Activated CD4-positive, alpha-beta T cell treated with anti-CD3 and anti-CD28 coated beads, Interleukin-2, Interleukin-4, amounts not matched to agents 100 ng/mL and 50 ng/mL, durations not matched to agents 16 hours and 8 hours (primary cell): ENCODE results near the gene EYS.
"Not testable (repeated sequence)": the region's sequence is repeated elsewhere in the genome, so short reads cannot be mapped to it uniquely, and the experiment has no call there.

Experiments
- DNase-seq: peaks from one replicate; pipeline ENCODE4 v3.0.0-alpha.2; 2020; ENCODE audit warnings: low spot score

Gene EYS

GRCh38 chr6:64476935-64477334, 1230.1 kb downstream of the EYS start:
- no peak for DNase-seq

DNA sequence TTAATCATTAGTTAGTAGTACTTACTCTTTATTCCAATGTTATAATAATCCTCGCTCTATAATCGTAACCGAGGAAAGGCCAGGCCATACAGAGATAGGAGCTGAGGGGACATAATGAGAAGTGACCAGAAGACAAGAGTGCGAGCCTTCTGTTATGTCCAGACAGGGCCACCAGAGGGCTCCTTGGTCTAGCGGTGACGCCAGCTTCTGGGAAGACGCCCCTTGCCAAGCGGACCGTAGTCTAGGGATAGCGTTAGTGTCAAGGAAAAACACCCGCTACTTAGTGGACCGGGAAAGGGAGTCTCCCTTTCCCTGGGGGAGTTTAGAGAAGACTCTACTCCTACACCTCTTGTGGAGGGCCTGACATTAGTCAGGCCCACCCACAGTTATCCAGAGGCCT, 1237.6 kb downstream of the EYS start:
- DNase-seq, result not testable (repeated sequence)

DNA sequence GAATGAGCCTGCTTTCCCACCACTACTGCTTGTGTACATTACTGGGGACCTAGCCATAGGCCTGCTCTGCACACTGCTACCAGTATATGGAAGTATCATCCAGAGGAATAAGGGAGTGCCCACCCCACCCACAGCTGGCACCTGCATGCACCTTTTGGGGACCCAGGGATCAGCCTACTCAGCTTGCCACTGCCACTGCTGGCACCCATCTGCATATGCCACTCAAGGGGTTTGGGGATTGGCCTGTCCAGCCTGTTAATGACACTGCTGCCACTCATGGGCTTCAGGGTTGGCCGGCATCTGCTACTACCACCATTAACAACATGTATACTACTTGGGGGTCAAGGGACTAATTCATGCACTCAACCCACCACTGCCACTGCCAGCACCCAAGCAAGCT, 1239.4 kb downstream of the EYS start:
- DNase-seq, result no peak

DNA sequence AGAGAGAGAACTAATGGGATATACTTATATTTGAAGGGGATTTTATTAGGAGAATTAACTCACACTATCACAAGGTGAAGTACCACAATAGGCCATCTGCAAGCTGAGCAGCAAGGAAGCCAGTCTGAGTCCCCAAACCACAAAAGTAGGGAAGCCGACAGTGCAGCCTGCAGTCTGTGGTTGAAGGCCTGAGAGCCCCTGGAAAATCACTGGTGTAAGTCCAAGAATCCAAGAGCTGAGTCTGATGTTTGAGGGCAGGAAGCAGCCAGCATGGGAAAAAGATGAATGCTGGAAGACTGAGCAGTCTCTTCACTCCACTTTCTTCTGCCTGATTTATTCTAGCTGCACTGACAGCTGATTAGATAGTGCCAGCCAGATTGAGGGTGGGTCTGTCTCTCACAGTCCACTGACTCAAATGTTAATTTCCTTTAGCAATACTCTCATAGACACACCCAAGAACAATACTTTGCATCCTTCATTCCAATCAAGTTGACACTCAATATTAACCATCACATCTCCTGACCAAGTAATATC, 1247.5 kb downstream of the EYS start:
- no peak for DNase-seq

DNA sequence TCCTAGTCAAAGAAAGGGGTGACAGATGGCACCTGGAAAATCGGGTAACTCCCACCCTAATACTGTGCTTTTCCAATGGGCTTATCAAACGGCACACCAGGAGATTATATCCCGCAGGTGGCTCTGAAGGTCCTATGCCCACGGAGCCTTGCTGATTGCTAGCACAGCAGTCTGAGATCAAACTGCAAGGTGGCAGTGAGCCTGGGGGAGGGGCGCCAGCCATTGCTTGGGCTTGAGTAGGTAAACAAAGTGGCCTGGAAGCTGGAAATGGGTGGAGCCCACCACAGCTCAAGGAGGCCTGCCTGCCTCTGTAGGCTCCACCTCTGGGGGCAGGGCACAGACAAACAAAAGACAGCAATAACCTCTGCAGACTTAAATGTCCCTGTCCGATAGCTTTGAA, 1258.9 kb downstream of the EYS start:
- not testable (repeated sequence) for DNase-seq

DNA sequence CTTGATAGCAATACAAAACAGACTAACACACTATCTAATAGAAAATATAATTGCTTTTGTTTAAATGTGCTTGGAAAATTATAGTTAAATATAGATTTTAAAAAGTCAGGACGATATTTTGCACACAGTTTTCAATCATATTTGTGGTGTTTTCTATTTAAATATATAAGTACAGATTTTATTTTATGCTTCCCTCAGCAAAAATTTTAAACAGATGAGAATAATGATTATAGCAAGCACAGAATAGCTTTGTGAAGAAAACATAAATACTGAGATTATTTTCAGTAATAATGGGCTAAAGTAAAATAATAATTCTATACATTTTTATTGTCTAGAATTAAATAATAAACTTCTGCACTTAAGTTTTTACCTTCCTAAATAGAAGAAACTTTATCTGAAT, 1262.0 kb downstream of the EYS start:
- no peak for DNase-seq

DNA sequence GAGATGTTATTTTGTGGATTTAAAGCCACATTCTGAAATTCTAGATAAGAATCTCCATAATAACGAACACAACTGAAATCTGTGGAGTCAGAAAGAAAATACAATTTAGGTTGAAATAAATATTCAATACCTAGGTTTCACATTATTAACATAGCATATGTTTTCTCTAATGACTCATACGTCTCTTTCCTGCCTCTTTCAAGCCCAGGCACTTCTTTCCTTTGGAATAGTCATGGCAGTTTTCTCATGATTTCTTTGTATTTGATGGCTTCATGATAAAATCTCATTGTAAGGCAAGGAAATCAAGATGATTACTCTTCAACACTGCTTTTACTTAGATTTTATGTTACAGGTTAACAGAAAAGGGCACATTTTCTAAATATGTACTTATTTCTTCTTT, 1267.8 kb downstream of the EYS start:
- no peak for DNase-seq

DNA sequence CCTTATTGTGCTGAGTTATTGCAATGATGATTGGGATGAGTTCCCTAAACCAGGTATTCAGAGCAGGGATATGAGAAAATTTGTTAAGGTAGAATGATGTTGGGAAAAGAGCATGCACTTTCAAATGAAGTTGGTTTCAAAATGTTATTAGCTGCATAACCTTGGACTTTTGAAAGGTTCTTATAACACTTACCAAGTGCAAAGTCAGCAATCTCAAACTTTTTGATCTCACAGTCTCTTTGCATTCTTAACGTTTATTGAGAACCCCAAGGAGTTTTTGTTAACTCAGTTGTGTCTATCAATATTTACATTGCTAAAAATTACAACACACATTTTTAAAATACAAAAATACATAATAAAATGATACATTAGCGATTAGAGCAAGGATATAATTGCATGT, 1269.0 kb downstream of the EYS start:
- DNase-seq, result no peak

DNA sequence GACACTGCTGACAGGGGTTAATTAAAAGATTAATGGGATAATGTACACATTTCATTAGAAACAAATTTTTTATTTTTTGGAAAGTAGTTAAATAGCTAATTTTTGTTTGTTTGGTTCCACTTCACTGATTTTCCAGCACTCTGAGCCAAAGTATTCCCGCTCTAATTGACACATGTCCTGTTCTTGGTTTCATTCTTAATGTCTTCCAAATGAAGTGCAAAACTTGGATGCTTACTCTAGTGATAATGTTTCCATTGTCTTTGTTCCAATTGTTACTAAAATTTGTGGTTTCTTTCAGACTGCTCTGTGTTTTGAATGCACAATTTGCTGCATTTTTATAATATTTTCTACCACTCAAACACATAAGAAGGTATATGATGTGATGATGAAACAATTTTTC, 1277.1 kb downstream of the EYS start:
- DNase-seq, result no peak

DNA sequence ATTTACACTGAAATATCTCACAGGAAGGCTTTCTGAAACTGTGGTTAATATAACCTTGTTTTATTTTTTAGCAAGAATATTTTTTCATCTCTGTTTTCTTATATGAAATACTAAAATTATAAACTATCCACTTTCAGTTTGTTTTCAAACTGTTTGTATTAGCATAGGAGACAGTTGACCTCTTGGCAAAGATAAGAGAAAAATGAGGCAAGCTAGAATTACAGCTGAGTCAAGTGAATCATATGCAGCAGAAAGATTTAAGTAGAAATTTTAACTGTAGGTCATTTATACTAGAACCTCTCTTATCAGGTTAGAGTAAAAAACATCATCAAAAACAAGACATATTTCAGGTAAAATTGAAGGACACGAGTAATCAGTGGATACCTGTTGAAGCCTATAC, 1278.8 kb downstream of the EYS start:
- no peak for DNase-seq

DNA sequence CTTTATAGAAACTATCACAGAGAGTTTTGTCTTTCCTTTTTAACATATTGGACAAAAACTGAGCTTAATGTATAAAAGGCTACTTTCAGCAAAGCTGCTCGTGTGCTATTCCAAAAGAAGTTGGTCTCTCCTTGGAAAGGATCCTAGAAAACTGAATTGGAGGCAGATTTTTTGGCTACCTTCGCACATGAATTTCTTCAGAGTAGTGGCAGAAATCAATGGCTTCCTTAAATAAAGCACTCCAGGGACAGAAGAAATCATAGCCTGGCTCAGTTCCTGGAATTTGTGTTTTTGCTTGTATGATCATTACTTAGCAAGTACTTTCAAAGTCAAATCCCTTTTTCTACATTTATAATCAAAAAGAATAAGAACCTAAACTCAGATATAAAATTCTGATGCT, 1291.1 kb downstream of the EYS start:
- no peak for DNase-seq

- no peak for DNase-seq
These were observed 1295.8 kb downstream of the EYS start for GRCh38 chr6:64411226-64411625.

GRCh38 chr6:64409948-64410347, 1297.1 kb downstream of the EYS start:
- DNase-seq, result no peak

DNA sequence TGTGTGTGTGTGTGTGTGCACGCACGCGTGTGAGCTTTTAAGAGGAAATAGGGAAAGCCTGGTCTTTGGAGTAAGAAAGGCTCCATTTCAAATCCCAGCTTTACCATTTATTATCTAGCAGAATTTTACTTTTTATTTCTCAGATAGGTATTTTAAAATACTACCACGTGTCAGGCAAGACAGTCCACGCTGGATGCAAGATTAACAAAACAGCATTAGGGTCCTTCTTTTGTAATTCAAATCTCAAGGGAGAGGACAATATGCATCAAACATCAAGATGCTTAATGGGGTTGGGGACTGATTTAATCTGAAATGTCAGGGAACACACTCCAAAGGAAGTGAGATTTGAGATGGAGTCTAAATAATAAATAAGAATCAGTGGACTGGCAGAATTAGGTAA, 1302.6 kb downstream of the EYS start:
- no peak for DNase-seq

- no peak for DNase-seq
These were observed 1323.7 kb downstream of the EYS start for GRCh38 chr6:64383277-64383676.

GRCh38 chr6:64376394-64376793, 1330.6 kb downstream of the EYS start:
- no peak for DNase-seq

DNA sequence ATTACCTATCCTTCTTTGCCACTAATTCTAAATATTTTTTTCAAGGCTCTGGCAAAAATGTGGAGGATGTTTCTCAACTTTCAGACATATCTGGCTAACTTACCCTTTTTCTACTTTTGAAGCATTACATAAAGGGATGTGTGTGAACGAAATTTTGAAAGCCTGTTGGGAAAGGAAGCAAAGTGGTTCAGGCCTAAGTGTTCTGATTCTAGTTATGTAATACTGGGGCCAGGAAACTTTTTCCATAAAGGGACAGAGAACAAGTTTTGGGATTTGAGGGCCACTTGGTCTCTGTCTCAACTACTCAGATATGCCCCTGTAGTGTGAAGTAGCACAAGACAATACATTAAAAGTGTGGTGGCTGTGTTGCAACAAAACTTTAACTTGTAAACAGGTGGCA, 1349.6 kb downstream of the EYS start:
- DNase-seq, result no peak

DNA sequence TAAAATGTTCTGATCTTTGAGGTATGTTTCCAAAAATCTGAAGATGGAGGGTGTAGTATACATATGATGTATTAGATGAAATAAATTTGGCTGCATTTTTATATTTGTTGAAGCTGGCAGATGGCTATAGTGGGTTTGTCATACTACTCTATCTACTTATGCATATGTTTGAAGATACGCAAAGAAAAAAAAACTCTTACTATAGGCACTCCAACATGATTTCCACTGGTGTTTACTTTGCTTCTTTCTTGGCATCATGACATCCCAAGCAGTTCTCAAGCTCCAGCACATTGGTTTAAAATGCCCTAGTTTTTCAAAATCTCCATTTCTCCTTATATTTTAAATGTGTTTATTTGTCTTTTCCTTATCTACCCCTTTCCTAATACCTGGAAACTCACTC, 1359.6 kb downstream of the EYS start:
- no peak for DNase-seq

GRCh38 chr6:64335195-64335594, 1371.8 kb downstream of the EYS start:
- DNase-seq, result no peak

DNA sequence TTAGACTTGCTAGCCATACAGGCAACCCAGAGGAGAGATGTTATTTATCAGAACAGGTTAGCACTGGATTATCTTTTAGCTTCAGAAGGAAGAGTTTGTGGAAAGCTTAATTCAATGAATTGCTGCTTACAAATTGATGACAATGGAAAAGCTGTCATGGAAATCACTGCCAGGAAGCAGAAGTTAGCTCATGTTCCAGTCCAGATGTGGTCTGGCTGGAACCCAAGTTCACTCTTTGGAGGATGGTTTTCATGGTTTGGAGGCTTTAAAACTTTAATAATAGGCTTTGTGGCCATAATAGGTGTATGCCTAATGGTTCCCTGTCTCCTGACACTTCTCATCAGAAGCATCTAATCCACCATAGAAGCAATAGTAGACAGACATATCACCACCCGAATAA, 1372.4 kb downstream of the EYS start:
- no peak for DNase-seq

GRCh38 chr6:64330694-64331307, 1376.2 kb downstream of the EYS start:
- peak; percentile 37 for DNase-seq

DNA sequence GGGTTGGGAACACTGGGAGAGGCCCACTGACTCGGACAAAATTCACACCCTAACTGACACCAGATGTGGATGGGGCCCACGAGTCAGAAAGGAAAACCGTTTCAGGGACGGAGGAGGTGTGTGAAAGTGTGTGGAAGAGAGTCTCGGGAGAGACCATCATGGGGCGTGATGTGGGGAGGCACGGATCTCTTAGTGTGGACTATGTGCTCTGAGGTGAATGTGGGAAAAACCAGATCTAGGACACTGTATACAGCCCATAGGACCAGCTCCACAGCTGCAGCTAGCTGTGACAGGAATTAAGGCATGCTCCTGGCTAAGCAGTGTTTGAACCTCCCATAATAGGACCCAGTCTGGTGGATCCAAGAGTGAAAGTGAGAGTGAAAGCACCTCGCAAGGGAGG, 1380.1 kb downstream of the EYS start:
- no peak for DNase-seq

- DNase-seq, result no peak
These were observed 1381.9 kb downstream of the EYS start for GRCh38 chr6:64325093-64325492.

DNA sequence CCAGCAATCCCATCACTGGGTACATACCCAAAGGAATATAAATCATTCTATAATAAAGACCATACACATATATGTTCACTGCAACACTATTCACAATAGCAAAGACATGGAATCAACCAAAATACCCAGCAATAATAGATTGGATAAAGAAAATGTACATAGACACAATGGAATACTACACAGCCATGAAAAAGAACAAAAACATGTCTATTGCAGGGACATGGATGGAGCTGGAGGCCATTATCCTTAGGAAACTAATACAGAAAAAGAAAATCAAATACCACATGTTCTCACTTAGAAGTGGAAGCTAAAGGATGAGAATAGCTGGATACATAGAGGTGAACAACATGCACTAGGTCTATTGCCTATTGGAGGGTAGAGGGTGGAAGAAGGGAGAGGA, 1396.8 kb downstream of the EYS start:
- no peak for DNase-seq
